ENCODE measurements around the gene SLC31A2.

SLC31A2 gene

DNA sequence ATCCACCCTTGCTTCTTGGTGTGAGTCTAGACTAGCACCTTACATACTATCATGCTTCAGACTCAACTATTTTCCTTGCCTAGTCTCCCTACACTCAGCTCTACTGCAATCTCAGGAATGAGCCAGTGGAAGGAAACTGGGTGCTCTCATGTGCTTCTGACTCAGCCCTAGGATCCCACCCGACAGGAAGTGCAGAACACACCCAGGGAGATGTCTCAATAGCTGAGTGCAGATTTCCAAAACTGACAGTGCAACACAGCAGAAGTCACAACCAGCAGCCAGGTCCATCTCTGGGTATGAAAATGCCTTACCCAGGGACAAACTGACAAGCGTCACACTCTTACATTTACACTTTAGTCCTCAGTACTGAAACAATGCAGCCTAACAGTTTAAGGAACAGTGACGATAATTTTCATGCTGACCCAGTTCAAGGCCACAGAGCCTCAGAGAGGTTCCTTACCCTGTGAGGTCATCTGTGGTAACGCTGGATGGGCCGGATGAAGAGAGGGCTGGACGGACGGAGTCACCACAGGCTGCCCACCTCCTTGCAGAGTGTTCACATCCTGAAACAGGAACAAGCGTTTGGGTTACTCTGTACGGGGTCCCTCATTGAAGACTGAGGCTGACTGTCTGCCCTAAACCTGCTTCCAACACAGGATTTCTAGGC is 37.3 kb downstream of the SLC31A2 start:
- peak; percentile 27 for DNase-seq

DNA sequence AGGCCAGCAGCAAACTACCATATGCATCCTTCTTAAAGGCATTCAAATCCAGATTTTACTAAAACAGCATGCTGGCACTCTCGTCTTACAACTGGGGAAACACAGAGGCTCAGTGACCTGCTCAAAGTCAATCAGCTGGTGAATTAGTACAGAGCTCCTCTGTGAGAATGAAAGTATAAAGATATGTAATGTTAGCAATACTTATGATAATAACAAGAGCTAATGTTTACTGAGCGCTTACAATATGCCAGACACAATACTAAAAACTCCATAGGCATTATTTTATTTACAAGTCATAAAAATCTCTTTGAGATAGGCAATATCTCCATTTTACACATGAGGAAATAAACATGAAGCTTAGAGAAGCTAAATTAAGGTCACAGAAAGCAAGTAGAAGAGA is 41.6 kb downstream of the SLC31A2 start:
- no peak for DNase-seq

DNA sequence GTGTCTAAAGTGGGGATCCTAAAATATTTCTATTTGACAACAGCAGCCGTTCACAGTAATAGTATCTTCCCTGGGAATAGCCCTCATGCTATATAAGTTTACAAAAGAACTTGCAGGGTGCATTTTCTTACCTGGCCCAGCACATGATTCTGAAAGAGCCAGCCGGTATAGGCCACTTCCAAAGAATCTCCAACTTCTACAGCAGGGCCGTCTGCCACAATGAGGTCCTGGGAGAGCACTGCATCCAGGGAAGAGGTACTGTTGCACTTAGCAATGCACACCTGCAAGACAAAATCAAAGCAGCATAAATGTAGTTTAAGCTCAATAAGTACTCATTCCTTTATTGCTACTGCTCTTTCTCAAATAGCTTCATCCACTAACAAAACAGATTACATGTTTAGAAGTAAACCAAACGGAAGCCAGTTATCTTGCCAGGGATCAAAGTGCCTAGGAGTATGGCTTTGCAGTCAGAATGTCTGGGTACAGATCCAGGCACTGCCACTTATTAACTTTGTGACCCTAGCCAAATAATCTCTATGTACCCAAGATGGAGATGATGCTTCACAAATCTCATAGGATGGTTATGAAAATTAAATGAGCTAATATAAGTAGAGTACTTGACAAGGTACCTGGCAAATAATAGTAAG is 49.0 kb downstream of the SLC31A2 start:
- DNase-seq: no peak

DNA sequence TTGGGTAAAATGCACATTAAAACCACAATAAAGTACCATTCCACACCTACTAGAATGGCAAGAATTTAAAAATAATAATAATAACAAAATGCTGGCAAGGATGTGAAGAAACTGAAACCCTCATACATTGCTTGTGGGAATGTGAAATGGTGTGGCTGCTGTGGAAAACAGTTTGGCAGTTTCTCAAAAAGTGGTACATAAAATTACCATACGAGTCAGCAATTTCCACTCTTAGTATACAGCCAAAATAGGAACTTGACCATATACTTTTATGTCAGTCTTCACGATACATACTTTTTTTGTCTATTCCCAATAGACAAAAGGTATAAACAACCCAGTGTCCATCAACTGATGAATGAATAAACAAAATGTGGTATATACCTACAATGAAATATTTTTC is 54.6 kb downstream of the SLC31A2 start:
- DNase-seq: no peak

DNA sequence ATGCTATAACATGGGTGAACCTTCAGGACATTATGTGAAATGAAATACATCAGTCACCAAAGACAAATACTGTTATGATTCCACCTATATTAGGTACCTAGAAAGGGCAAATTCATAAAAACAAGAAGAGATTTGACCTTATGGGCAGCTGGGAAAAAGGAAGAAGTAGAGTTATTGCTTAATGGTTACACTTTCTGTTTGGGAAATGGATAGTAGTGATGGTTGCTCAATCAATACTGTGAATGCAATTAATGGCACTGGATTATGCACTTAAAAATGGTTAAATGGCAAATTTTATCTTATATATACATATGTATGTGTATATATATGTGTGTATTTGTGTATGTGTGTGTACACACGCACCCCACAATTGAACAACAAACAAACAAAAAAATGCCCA is 55.1 kb downstream of the SLC31A2 start:
- DNase-seq: no peak

DNA sequence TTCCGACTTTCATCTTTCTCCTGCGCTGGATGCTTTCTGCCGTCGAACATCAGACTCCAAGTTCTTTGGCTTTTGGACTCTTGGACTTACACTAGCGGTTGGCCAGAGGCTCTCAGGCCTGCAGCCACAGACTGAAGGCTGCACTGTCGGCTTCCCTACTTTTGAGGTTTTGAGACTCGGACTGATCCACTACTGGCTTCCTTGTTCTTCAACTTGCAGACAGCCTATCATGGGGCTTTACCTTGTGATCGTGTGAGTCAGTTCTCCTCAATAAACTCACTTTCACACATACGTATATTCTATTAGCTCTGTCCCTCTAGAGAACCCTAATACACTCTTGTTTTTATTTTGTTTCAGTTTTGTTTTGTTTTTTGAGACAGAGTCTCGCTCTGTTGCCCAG is 60.0 kb downstream of the SLC31A2 start:
- no peak for DNase-seq
